Liver (tissue), 9 donors: Measurements from ENCODE around the gene NUP93. TPM values are rescaled to one million over a fixed set of nuclear protein-coding genes. Genes with fewer than 3 reads are reported as not detected.
"Not testable (repeated sequence)": the region's sequence is repeated elsewhere in the genome, so short reads cannot be mapped to it uniquely, and the experiment has no call there.

ENCODE experiments used
- DNase-seq: peaks from one replicate; pipeline ENCODE4 v3.0.0-alpha.2; 2017; ENCODE audit warnings: low spot score
- H3K27ac ChIP-seq, 2 donors: one replicate each; pipeline ENCODE4 v1.7.0; 2013; ENCODE audit warnings: inconsistent platforms in 2 of 2, low read length in 2 of 2, control low read depth in 1 of 2, low read depth in 1 of 2, mild to moderate bottlenecking in 1 of 2
- H3K27me3 ChIP-seq, 4 donors: one replicate each; pipeline versions ENCODE4 v1.6.1 to v1.7.0; 2013; ENCODE audit warnings: low read length in 3 of 4, inconsistent platforms in 1 of 4, mild to moderate bottlenecking in 1 of 4, moderate library complexity in 1 of 4; ENCODE audit not compliant: control insufficient read depth in 4 of 4, insufficient read depth in 4 of 4
- H3K36me3 ChIP-seq, 4 donors: one replicate each; pipeline versions ENCODE4 v1.6.1 to v1.7.0; 2013; ENCODE audit warnings: low read length in 3 of 4, mild to moderate bottlenecking in 3 of 4, low read depth in 1 of 4, moderate library complexity in 1 of 4; ENCODE audit not compliant: control insufficient read depth in 4 of 4, insufficient read depth in 3 of 4
- H3K4me1 ChIP-seq, 4 donors: one replicate each; pipeline versions ENCODE4 v1.6.1 to v1.7.0; 2013; ENCODE audit warnings: low read length in 3 of 4, mild to moderate bottlenecking in 3 of 4, moderate library complexity in 1 of 4; ENCODE audit not compliant: control insufficient read depth in 4 of 4, insufficient read depth in 4 of 4
- H3K4me3 ChIP-seq, 3 donors: one replicate each; pipeline versions ENCODE4 v1.6.1 to v1.7.0; 2013; ENCODE audit warnings: low read length in 3 of 3, control low read depth in 1 of 3, low read depth in 1 of 3, mild to moderate bottlenecking in 1 of 3
- H3K9ac ChIP-seq, 2 donors: one replicate each; pipeline ENCODE4 v1.7.0; 2013; ENCODE audit warnings: low read length in 2 of 2, mild to moderate bottlenecking in 2 of 2, moderate library complexity in 2 of 2, control low read depth in 1 of 2, low read depth in 1 of 2
- H3K9me3 ChIP-seq, 4 donors: one replicate each; pipeline versions ENCODE4 v1.6.1 to v1.7.0; 2013; ENCODE audit warnings: low read length in 3 of 4; ENCODE audit not compliant: control insufficient read depth in 4 of 4
- EGR1 ChIP-seq, 2 donors: IDR thresholded peaks; 2 replicates each; pipeline ENCODE4 v1.6.1; 2016 to 2018; ENCODE audit warnings: antibody characterized with exemption in 2 of 2, low read depth in 2 of 2
- FOXA2 ChIP-seq: IDR thresholded peaks from 2 replicates; pipeline ENCODE4 v1.6.1; 2016; ENCODE audit warnings: antibody characterized with exemption
- HNF4A ChIP-seq, 2 donors: conservative IDR thresholded peaks; 2 replicates each; pipeline ENCODE4 v1.6.1; 2016; ENCODE audit warnings: antibody characterized with exemption in 2 of 2, mild to moderate bottlenecking in 2 of 2
- HNF4G ChIP-seq: IDR thresholded peaks from 2 replicates; pipeline ENCODE4 v1.6.1; 2016; ENCODE audit warnings: antibody characterized with exemption
- RAD21 ChIP-seq, 2 donors: IDR thresholded peaks; 2 replicates each; pipeline ENCODE4 v1.6.1; 2016; ENCODE audit warnings: antibody characterized with exemption in 2 of 2, mild to moderate bottlenecking in 2 of 2
- RXRA ChIP-seq, 2 donors: IDR thresholded peaks; 2 replicates each; pipeline ENCODE4 v1.6.1; 2017 to 2018; ENCODE audit warnings: antibody characterized with exemption in 2 of 2, mild to moderate bottlenecking in 1 of 2
- SP1 ChIP-seq: IDR thresholded peaks from 2 replicates; pipeline ENCODE4 v1.6.1; 2018; ENCODE audit warnings: antibody characterized with exemption, mild to moderate bottlenecking
- TAF1 ChIP-seq: conservative IDR thresholded peaks from 2 replicates; pipeline ENCODE4 v1.6.1; 2016; ENCODE audit warnings: antibody characterized with exemption, mild to moderate bottlenecking
- WGBS: extraction: QIAGEN DNeasy Blood & Tissue Kit; methylation state at CpG from one replicate; pipeline ENCODE4 v1.1.7; 2013; 5-methylcytosine and 5-hydroxymethylcytosine counted together
- polyA plus RNA-seq, 2 donors: library from polyadenylated mRNA; stranded (reverse) in 1 of 2; unstranded in 1 of 2; fragments of 200-250 nt in 1 of 2; fragments of >200 nt in 1 of 2; fragmentation: Nextera tagmentation in 1 of 2; extraction: Ambion mirVana in 1 of 2; gene quantifications; one replicate each; pipeline versions ENCODE4 v1.2.1 to v1.2.3, GENCODE V29; 2013 to 2015
- total RNA-seq, 2 donors: library from RNA; depleted of rRNA; stranded (reverse); fragments of >200 nt; gene quantifications; one replicate each; pipeline ENCODE4 v1.2.3, GENCODE V29; 2014
- TF ChIP-seq, protein P1 (sequence below): IDR thresholded peaks from 2 replicates; pipeline ENCODE4 v1.6.1; 2016; ENCODE audit warnings: antibody characterized with exemption
- TF ChIP-seq, protein P2 (sequence below): IDR thresholded peaks from 2 replicates; pipeline ENCODE4 v1.6.1; 2016; ENCODE audit warnings: antibody characterized with exemption
- TF ChIP-seq, protein P3 (sequence below): fragments of 150-350 bp; IDR thresholded peaks from 2 replicates; pipeline ENCODE4 v1.5.1; 2017; ENCODE audit warnings: improper control_type of control experiment, low read depth, low read length; ENCODE audit not compliant: missing input control
- donor health status: healthy.
- donor health status: healthy.
- donor health status: healthy.
- donor health status: healthy.
- donor health status: healthy.

NUP93 gene
- total and polyA plus RNA-seq, 4 donors = 8.2 to 31.8 (median 9.8) TPM

DNA sequence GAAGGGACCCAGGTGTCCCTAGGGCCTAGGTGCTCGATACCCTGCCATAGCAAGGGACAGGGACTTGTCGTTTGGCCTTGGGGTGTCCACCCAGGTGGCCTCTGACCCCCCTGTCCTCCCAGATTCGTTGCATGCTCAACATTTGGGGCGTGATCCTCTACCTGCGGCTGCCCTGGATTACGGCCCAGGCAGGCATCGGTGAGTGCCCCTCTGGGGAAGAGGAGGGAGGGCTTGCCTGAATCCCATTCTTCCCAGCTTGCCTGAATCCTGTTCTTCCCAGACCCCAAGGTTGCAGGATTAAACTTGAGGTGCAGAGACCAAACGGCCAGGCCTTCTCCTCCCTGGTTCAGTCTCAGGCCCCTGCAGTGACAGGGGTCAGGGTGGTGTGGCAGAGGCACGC, 138.2 kb downstream of the NUP93 start:
- TF ChIP-seq, protein P1, sequence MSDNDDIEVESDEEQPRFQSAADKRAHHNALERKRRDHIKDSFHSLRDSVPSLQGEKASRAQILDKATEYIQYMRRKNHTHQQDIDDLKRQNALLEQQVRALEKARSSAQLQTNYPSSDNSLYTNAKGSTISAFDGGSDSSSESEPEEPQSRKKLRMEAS = no peak
- TF ChIP-seq FOXA2 (no peak), RAD21 (IDR thresholded peaks at IDR 0.05) (no peak)
- Histone ChIP-seq H3K9me3 (no peaks in the 10 kb centered on the region), H3K4me3 (no peak overlapping the region), H3K27me3 (no peaks in the 10 kb centered on the region), H3K36me3 (no peaks in the 10 kb centered on the region), H3K4me1 (no peaks in the 10 kb centered on the region), H3K9ac (no peak overlapping the region), H3K27ac (no peak overlapping the region)
- 93% methylated on average over 9 of the region's 9 CpGs for WGBS
- DNase-seq = no peak

DNA sequence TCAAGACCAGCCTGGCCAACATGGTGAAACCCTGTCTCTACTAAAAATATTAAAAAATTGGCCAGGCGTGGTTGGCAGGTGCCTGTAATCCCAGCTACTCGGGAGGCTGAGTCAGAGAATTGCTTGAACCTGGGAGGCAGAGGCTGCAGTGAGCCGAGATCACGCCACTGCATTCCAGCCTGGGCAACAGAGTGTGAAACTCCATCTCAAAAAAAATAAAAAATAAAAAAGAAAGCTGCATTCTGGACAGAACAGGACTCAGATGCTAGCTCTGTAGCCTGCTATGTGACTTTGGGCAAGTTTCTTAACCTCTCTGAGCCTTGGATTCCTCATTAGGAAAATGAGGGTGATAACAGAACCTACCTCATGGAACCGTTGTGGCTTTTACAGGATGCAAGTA, 138.8 kb downstream of the NUP93 start:
- not testable (repeated sequence) for H3K4me1 ChIP-seq, DNase-seq, H3K27ac ChIP-seq, H3K9me3 ChIP-seq, H3K9ac ChIP-seq, H3K36me3 ChIP-seq, H3K4me3 ChIP-seq, H3K27me3 ChIP-seq
- 92% methylated on average over 5 of the region's 5 CpGs for WGBS

DNA sequence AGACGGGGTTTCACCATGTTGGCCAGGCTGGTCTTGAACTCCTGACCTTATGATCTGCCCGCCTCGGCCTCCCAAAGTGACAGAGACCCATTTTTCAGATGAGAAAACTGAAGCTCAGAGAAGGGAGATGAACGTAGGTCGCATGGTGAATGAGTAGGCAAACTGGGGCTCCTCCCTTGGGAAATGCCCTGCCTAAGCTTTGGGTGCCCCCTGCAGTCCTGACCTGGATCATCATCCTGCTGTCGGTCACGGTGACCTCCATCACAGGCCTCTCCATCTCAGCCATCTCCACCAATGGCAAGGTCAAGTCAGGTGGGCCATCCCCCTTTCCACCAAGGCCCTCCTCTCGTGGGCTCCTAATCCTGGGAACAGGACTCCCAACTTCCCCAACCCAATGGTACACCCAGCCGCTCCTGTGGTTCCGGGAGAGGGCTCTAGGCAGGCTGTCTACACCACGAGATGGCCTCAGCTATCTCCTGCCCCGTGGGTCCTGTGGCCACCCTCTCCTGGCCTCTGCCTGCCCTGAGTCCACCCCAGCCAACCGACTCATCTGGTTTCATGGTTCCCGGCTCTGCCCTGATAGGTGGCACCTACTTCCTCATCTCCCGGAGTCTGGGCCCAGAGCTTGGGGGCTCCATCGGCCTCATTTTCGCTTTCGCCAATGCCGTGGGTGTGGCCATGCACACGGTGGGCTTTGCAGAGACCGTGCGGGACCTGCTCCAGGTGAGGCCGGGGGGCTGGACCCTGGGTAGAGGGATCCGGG, 139.8 kb downstream of the NUP93 start:
- Histone ChIP-seq H3K4me1 (no peaks in the 10 kb centered on the region), H3K27ac (no peak overlapping the region), H3K9me3 (no peaks in the 10 kb centered on the region), H3K9ac (no peak overlapping the region), H3K36me3 (no peaks in the 10 kb centered on the region), H3K27me3 (no peaks in the 10 kb centered on the region), H3K4me3 (no peak overlapping the region)
- TF ChIP-seq RXRA (IDR thresholded peaks at IDR 0.05) = peak in 1 of 2 donors; percentile 19
- TF ChIP-seq, protein P2, sequence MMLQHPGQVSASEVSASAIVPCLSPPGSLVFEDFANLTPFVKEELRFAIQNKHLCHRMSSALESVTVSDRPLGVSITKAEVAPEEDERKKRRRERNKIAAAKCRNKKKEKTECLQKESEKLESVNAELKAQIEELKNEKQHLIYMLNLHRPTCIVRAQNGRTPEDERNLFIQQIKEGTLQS = no peak
- TF ChIP-seq RAD21 (IDR thresholded peaks at IDR 0.05) = peak; percentile 57 to 78
- no peak for TF ChIP-seq EGR1 (IDR thresholded peaks at IDR 0.05; ENCODE audit: low read depth in 2 of 2)
- TF ChIP-seq, protein P3, sequence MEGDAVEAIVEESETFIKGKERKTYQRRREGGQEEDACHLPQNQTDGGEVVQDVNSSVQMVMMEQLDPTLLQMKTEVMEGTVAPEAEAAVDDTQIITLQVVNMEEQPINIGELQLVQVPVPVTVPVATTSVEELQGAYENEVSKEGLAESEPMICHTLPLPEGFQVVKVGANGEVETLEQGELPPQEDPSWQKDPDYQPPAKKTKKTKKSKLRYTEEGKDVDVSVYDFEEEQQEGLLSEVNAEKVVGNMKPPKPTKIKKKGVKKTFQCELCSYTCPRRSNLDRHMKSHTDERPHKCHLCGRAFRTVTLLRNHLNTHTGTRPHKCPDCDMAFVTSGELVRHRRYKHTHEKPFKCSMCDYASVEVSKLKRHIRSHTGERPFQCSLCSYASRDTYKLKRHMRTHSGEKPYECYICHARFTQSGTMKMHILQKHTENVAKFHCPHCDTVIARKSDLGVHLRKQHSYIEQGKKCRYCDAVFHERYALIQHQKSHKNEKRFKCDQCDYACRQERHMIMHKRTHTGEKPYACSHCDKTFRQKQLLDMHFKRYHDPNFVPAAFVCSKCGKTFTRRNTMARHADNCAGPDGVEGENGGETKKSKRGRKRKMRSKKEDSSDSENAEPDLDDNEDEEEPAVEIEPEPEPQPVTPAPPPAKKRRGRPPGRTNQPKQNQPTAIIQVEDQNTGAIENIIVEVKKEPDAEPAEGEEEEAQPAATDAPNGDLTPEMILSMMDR = peak; percentile 39
- no peak for TF ChIP-seq FOXA2
- DNase-seq = no peak
- WGBS = 81% methylated on average over 24 of the region's 24 CpGs

DNA sequence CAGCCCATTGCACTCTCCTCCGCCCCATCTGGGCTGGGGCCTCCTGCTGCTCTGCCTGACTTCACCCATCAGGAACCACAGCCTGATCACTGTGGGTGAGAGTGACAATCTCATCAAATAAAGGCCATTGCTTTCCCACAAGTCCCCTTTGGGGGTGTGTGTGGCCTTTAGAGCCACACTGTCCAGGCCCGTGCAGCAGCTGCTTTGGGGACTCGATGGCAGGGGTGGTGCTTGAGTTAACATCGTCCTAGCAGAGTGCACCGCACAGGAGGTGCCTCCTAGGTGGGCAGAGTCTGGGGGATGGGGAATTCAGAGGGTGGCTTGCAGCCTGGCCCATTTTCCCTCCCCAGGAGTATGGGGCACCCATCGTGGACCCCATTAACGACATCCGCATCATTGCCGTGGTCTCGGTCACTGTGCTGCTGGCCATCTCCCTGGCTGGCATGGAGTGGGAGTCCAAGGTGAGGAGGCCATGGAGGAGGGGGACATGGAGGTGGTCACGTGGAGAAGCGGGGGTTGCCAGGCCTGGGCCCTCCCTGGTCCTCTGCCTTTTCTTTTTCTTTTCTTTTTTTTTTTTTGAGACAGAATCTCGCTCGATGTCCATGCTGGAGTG, 140.5 kb downstream of the NUP93 start:
- H3K4me1 ChIP-seq = no peaks in the 10 kb centered on the region
- WGBS = 96% methylated on average over 14 of the region's 14 CpGs

More for the DNA sequence above, 140.5 kb downstream of the NUP93 start:
- Histone ChIP-seq H3K4me3 (no peak overlapping the region), H3K36me3 (no peaks in the 10 kb centered on the region), H3K27me3 (no peaks in the 10 kb centered on the region), H3K27ac (no peak overlapping the region), H3K9ac (no peak overlapping the region), H3K9me3 (no peaks in the 10 kb centered on the region)
- DNase-seq = no peak
- TF ChIP-seq TAF1 (no peak), EGR1 (IDR thresholded peaks at IDR 0.05; ENCODE audit: low read depth in 2 of 2) (no peak), HNF4A (conservative IDR thresholded peaks at IDR 0.05) (no peak), RXRA (IDR thresholded peaks at IDR 0.05) (no peak), SP1 (no peak), HNF4G (no peak)
- TF ChIP-seq, protein P1 = no peak
- TF ChIP-seq, protein P2 = no peak
